Kidney epithelial cell (primary cell): ENCODE results near the gene ALG11. TPM values are rescaled to one million over a fixed set of nuclear protein-coding genes. Genes with fewer than 3 reads are reported as not detected.
"Not testable (repeated sequence)": the region's sequence is repeated elsewhere in the genome, so short reads cannot be mapped to it uniquely, and the experiment has no call there.

Experiments
- DNase-seq: peaks from one replicate; pipeline ENCODE4 v3.0.0-alpha.2; 2010; ENCODE audit warnings: low read depth
- H3K27me3 ChIP-seq: 2 replicates; pipeline ENCODE4 v1.6.0; 2011; ENCODE audit warnings: low read length; ENCODE audit not compliant: control insufficient read depth, insufficient read depth
- H3K36me3 ChIP-seq: 2 replicates; pipeline ENCODE4 v1.5.1; 2011; ENCODE audit warnings: low read length; ENCODE audit not compliant: control insufficient read depth, insufficient read depth
- H3K4me3 ChIP-seq: 2 replicates; pipeline ENCODE4 v1.5.1; 2011; ENCODE audit warnings: low read depth, mild to moderate bottlenecking, control low read depth, low read length
- CTCF ChIP-seq: IDR thresholded peaks from 2 replicates; pipeline ENCODE4 v1.5.1; 2011; ENCODE audit warnings: mild to moderate bottlenecking, moderate library complexity, low read length, control low read depth, inconsistent platforms; ENCODE audit not compliant: insufficient read depth, poor library complexity, severe bottlenecking
- total RNA-seq: library from RNA; depleted of rRNA; stranded (reverse); fragments of >200 nt; gene quantifications from 2 replicates; pipeline ENCODE4 v1.2.3, GENCODE V29; 2015

The ALG11 gene
- total RNA-seq, 1 donor from 2014 or later: 15.5 TPM

GRCh38 chr13:52022356-52022755 is 10.2 kb downstream of the ALG11 start:
- Histone ChIP-seq H3K27me3 (no peaks in the 10 kb centered on the region), H3K36me3 (no peaks in the 10 kb centered on the region), H3K4me3 (no peak overlapping the region)
- DNase-seq: no peak
- no peak for TF ChIP-seq CTCF

GRCh38 chr13:52024481-52024880 is 12.3 kb downstream of the ALG11 start, which contains the start of gene UTP14C:
TSS of gene UTP14C (plus strand) at chr13:52024691. CDS start at chr13:52028805, 4,114 bp downstream.
- H3K4me3 ChIP-seq: no peak within 1 kb of the TSS
- TF ChIP-seq CTCF: no peak
- no peaks in the 10 kb centered on the region for H3K27me3 ChIP-seq
- H3K36me3 ChIP-seq: no peaks in the 10 kb centered on the region
- no peak for DNase-seq

- no peak for DNase-seq
- Histone ChIP-seq H3K4me3 (no peak overlapping the region), H3K27me3 (no peaks in the 10 kb centered on the region), H3K36me3 (no peaks in the 10 kb centered on the region)
- no peak for TF ChIP-seq CTCF
Measured at GRCh38 chr13:52025475-52026245, 13.5 kb downstream of the ALG11 start.

- Histone ChIP-seq H3K4me3 (no peak overlapping the region), H3K36me3 (no peaks in the 10 kb centered on the region), H3K27me3 (no peaks in the 10 kb centered on the region)
- no peak for DNase-seq
- TF ChIP-seq CTCF: no peak
Measured at GRCh38 chr13:52026246-52026626, 14.0 kb downstream of the ALG11 start.

DNA sequence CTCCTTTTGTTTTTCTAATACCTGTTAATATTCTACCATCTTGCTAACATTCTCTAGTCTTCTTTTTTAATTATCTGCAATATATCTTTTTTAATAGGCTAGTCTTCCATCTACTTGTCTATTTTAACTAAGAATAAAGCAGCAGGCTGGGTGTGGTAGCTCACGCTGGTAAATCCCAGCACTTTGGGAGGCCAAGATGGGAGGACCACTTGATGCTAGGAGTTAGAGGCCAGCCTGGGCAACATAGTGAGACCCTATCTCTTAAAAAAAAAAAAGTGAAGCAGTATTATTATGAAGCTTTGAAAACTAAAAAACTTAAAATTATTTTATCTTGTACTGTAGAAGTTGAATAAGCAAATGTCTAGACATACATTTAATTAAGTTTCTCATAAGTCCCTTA is 15.6 kb downstream of the ALG11 start:
- no peak for TF ChIP-seq CTCF
- no peak for DNase-seq
- H3K27me3 ChIP-seq: no peaks in the 10 kb centered on the region
- H3K4me3 ChIP-seq: no peak overlapping the region
- H3K36me3 ChIP-seq: no peaks in the 10 kb centered on the region

DNA sequence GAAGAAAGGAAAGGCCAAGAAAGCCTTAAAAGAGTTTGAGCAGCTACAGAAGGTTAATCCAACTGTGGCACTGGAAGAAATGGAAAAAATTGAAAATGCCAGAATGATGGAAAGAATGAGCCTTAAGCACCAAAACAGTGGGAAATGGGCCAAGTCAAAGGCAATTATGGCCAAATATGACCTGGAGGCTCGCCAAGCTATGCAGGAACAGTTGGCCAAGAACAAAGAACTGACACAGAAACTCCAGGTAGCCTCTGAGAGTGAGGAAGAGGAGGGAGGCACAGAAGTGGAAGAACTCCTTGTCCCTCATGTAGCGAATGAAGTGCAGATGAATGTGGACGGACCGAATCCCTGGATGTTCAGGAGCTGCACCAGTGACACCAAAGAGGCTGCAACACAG is 17.4 kb downstream of the ALG11 start:
- DNase-seq: no peak
- TF ChIP-seq CTCF: no peak
- H3K4me3 ChIP-seq: no peak overlapping the region
- H3K36me3 ChIP-seq: no peaks in the 10 kb centered on the region
- H3K27me3 ChIP-seq: no peaks in the 10 kb centered on the region

- H3K36me3 ChIP-seq, DNase-seq, H3K4me3 ChIP-seq, H3K27me3 ChIP-seq: not testable (repeated sequence)
Measured at GRCh38 chr13:52030401-52030800, 18.2 kb downstream of the ALG11 start.
